GM12873 (cell line): ENCODE data around the gene VPS9D1.

ENCODE experiments used
- TF ChIP-seq, protein P1 (sequence below): IDR thresholded peaks from 2 replicates; pipeline ENCODE4 v1.5.1; 2012; ENCODE audit warnings: low read depth, mild to moderate bottlenecking, moderate library complexity, low read length, control low read depth; ENCODE audit not compliant: insufficient read depth; ENCODE audit errors: missing control alignments

VPS9D1 gene, protein sequence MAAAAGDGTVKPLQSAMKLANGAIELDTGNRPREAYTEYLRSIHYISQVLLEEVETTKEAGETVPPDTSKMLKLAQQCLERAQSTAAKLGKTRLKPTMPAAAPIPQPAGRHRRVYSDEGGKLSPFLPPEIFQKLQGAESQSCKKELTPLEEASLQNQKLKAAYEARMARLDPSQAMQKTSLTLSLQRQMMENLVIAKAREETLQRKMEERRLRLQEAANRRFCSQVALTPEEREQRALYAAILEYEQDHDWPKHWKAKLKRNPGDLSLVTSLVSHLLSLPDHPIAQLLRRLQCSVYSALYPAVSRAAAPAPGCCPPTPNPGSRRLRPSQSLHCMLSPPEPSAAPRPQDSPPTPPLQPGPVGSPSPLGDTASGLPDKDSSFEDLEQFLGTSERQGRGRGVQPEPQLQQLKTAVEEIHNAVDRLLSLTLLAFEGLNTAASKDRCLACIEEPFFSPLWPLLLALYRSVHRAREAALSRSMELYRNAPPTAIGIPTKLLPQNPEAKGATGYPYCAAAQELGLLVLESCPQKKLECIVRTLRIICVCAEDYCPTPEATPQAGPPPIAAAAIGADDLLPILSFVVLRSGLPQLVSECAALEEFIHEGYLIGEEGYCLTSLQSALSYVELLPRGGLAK

DNA sequence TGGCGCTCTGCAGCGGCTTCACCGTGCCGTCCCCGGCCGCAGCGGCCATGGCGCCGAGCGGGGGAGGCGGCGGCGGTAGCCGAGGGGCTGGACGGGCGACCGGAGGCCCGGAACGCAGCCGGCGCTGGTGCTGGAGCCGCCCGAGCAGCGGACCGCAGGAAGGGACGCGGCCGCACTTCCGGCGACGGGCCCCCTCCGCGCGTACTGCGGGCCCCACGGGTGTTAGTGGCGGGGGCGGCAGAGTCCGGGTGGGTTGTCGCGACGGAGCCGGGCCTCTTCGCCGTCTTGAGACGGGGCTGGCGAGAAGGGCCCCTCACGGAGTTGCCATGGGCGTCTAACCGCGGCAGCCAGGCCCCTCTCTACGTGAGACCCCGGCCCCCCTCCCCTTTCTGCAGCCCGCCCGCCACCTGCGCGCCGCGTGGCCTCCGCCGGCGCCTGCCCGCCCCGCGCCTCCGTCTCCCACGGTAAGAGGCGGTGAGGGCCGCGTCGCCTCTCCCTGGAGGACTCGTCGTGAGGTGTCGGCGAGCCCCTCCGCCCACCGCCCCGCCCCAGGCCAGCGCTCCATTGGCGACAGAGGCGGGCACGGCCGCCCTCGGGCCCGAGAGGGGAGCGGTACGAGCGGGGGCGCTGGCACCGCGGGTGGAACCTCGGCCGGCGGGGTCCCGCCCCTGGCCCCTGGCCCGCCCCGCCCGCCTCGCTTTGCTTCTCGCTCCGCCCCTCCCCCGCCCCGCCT, at the start of gene VPS9D1, which contains the start of gene ZNF276:
TSS of gene VPS9D1 (minus strand) at position 86 of the 733 bp plus-strand sequence. CDS start at position 49, 37 bp downstream.
TSS of gene ZNF276 (plus strand) at position 725 of the 733 bp plus-strand sequence. CDS start 104 bp downstream, outside the sequence.
- TF ChIP-seq, protein P1, sequence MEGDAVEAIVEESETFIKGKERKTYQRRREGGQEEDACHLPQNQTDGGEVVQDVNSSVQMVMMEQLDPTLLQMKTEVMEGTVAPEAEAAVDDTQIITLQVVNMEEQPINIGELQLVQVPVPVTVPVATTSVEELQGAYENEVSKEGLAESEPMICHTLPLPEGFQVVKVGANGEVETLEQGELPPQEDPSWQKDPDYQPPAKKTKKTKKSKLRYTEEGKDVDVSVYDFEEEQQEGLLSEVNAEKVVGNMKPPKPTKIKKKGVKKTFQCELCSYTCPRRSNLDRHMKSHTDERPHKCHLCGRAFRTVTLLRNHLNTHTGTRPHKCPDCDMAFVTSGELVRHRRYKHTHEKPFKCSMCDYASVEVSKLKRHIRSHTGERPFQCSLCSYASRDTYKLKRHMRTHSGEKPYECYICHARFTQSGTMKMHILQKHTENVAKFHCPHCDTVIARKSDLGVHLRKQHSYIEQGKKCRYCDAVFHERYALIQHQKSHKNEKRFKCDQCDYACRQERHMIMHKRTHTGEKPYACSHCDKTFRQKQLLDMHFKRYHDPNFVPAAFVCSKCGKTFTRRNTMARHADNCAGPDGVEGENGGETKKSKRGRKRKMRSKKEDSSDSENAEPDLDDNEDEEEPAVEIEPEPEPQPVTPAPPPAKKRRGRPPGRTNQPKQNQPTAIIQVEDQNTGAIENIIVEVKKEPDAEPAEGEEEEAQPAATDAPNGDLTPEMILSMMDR, result no peak

DNA sequence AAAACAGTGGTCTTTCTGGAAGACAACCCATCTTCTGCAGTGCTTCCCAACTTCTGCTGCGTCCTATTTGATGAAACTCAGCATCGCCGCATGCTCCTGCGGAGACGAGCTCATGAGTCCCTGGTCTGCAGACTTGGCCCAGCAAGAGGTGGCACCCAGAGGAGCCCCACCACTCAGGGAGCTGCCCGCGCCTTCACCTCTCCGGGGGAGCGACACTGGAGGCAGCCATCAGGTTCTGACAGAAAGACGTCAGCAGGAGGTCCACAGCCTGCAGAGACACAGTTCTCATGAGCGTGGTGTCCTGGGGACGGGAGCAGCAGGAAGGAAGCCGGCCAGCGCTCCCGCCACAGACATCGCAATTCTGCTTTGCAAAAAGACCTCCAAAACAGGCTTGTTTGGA, 49.7 kb upstream of the VPS9D1 start:
- TF ChIP-seq, protein P1, result no peak

DNA sequence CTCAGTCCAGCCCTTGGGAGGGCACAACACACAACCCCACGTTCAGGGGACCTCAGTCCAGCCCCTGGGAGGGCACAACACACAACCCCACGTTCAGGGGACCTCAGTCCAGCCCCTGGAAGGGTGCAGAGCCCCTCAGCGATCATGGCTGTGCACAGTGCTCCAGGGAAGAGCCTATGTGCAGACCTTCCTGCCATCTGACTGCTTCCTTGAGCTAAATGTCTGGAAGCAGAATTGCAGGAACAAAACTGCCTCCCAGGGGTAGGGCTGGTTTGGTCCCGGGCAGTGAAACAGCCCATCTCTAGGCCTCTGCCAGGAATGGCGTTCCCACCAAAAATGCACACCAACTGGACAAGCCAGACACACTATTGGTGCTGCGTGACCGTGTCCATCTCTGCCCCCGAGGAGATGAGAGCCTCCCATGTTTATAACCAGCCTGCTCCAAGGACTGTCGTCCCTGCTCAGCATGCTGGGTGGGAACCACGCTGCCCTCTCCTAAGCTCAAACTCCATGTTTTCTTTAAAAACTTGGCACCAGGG, 44.7 kb upstream of the VPS9D1 start:
- TF ChIP-seq, protein P1, result no peak

DNA sequence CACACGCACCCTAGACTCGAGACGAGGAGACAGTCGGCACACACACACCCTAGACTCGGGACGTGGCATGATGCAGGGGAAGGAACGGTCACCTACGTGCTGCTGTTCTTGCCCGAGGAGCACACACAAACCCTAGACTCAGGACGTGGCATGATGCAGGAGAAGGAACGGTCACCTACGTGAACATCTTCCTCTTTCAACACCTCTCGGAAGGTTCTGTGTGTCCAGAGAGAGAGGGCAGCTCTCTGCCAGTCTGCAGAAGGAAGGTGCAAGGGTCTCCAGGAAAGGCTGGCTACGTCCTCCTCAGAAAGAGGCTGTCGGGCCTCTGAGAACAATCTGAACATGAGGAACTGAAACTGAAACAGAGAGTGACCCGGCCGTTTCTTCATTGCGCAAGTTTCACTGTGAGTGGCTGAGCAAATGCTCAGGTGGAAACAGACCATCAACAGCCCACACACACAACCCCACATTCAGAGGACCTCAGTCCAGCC, 44.1 kb upstream of the VPS9D1 start:
- TF ChIP-seq, protein P1, result no peak

- TF ChIP-seq, protein P1, result no peak
Observed at GRCh38 chr16:89761304-89761922, 40.7 kb upstream of the VPS9D1 start.

DNA sequence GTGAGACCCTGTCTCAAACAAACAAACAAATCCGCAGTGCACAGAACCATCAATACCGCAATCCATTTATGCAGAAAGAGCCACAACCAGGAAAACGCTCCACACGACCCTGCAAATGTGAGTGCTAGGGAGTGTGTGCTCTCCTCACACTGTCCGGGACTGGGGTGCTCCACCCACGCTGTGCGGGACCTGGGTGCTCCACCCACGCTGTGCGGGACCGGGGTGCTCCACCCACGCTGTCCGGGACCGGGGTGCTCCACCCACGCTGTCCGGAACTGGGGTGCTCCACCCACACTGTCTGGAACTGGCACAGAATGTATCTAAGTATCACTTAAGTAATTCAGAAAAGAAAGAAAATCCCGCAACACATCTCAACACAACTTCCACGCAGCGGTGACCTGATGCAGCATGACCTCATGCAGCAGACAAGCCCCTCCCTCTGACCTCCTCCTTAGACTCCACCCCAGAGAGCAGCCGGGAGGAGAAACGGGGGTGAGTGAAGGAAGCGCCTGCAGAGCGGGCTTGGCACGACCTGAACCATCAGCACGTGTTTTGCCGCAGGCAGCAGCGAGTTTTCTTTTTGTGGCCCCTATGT, 39.1 kb upstream of the VPS9D1 start:
- TF ChIP-seq, protein P1, result no peak
